Measurements from ENCODE around the gene CD164L2. TPM values are rescaled to one million over a fixed set of nuclear protein-coding genes. Genes with fewer than 3 reads are reported as not detected.
"Not testable (repeated sequence)": the region's sequence is repeated elsewhere in the genome, so short reads cannot be mapped to it uniquely, and the experiment has no call there.

Gene CD164L2
- total RNA-seq, 1 experiment from 2014 or later = not detected

- DNase-seq (ENCODE audit: low read depth in 1 of 2, low spot score in 2 of 2) = no peak
- Histone ChIP-seq H3K9me3 (replicated peaks) (no peaks in the 10 kb centered on the region), H3K4me1 (replicated peaks) (peaks cover 4% of the 10 kb centered on the region), H3K27me3 (replicated peaks) (no peaks in the 10 kb centered on the region), H3K27ac (no peak overlapping the region), H3K4me3 (no peak overlapping the region), H3K36me3 (peaks cover 93% of the 10 kb centered on the region)
Measured at GRCh38 chr1:27413004-27413403, 29.9 kb upstream of the CD164L2 start.

- DNase-seq (ENCODE audit: low read depth in 1 of 2, low spot score in 2 of 2) = no peak
- no peak overlapping the region for H3K27ac ChIP-seq
- peaks cover 93% of the 10 kb centered on the region for H3K36me3 ChIP-seq
- H3K4me3 ChIP-seq = no peak overlapping the region
- no peaks in the 10 kb centered on the region for H3K9me3 ChIP-seq (replicated peaks)
- no peaks in the 10 kb centered on the region; the same call in 1 of the 2 replicates for H3K4me1 ChIP-seq (replicated peaks)
- H3K27me3 ChIP-seq (replicated peaks) = no peaks in the 10 kb centered on the region
Measured at GRCh38 chr1:27412502-27412901, 29.4 kb upstream of the CD164L2 start.

- Histone ChIP-seq H3K4me1 (replicated peaks) (no peaks in the 10 kb centered on the region; the same call in 1 of the 2 replicates), H3K27ac (no peak overlapping the region), H3K36me3 (peaks cover 78% of the 10 kb centered on the region), H3K27me3 (replicated peaks) (no peaks in the 10 kb centered on the region), H3K4me3 (no peak overlapping the region), H3K9me3 (replicated peaks) (no peaks in the 10 kb centered on the region)
- DNase-seq (ENCODE audit: low read depth in 1 of 2, low spot score in 2 of 2) = no peak
Measured at GRCh38 chr1:27410709-27411108, 27.6 kb upstream of the CD164L2 start.

GRCh38 chr1:27409669-27410068 is 26.5 kb upstream of the CD164L2 start:
- Histone ChIP-seq H3K4me3 (no peak overlapping the region), H3K4me1 (replicated peaks) (no peaks in the 10 kb centered on the region; the same call in 1 of the 2 replicates)

GRCh38 chr1:27408151-27408550 is 25.0 kb upstream of the CD164L2 start:
- no peak for DNase-seq (ENCODE audit: low read depth in 1 of 2, low spot score in 2 of 2)
- Histone ChIP-seq H3K9me3 (replicated peaks) (no peaks in the 10 kb centered on the region), H3K4me1 (replicated peaks) (no peaks in the 10 kb centered on the region; the same call in 1 of the 2 replicates), H3K4me3 (no peak overlapping the region), H3K36me3 (peaks cover 52% of the 10 kb centered on the region), H3K27ac (no peak overlapping the region; the same call in 1 of the 2 replicates), H3K27me3 (replicated peaks) (no peaks in the 10 kb centered on the region)

More at GRCh38 chr1:27409669-27410068, 26.5 kb upstream of the CD164L2 start:
- DNase-seq (ENCODE audit: low read depth in 1 of 2, low spot score in 2 of 2) = no peak
- Histone ChIP-seq H3K27ac (no peak overlapping the region), H3K27me3 (replicated peaks) (no peaks in the 10 kb centered on the region), H3K9me3 (replicated peaks) (no peaks in the 10 kb centered on the region), H3K36me3 (peaks cover 68% of the 10 kb centered on the region)

- peaks cover 44% of the 10 kb centered on the region for H3K36me3 ChIP-seq
- not testable (repeated sequence) for H3K9me3 ChIP-seq (replicated peaks); H3K4me1 ChIP-seq (replicated peaks); H3K27ac ChIP-seq; H3K27me3 ChIP-seq (replicated peaks); H3K4me3 ChIP-seq; DNase-seq (ENCODE audit: low read depth in 1 of 2, low spot score in 2 of 2)
Measured at GRCh38 chr1:27406791-27407190, 23.7 kb upstream of the CD164L2 start.

- H3K27ac ChIP-seq = no peak overlapping the region
Measured at GRCh38 chr1:27406362-27406680, 23.2 kb upstream of the CD164L2 start.

GRCh38 chr1:27405598-27406361 is 22.6 kb upstream of the CD164L2 start:
- H3K27ac ChIP-seq; H3K4me3 ChIP-seq; H3K4me1 ChIP-seq (replicated peaks); H3K9me3 ChIP-seq (replicated peaks); DNase-seq (ENCODE audit: low read depth in 1 of 2, low spot score in 2 of 2); H3K27me3 ChIP-seq (replicated peaks): not testable (repeated sequence)
- peaks cover 34% of the 10 kb centered on the region for H3K36me3 ChIP-seq

More at GRCh38 chr1:27406362-27406680, 23.2 kb upstream of the CD164L2 start:
- peaks cover 7% of the 10 kb centered on the region for H3K4me1 ChIP-seq (replicated peaks)
- DNase-seq (ENCODE audit: low read depth in 1 of 2, low spot score in 2 of 2) = no peak
- H3K36me3 ChIP-seq = peaks cover 40% of the 10 kb centered on the region
- no peaks in the 10 kb centered on the region for H3K27me3 ChIP-seq (replicated peaks)
- H3K4me3 ChIP-seq = no peak overlapping the region
- no peaks in the 10 kb centered on the region for H3K9me3 ChIP-seq (replicated peaks)

GRCh38 chr1:27405074-27405473 is 21.9 kb upstream of the CD164L2 start:
- H3K4me3 ChIP-seq = no peak overlapping the region
- peaks cover 7% of the 10 kb centered on the region for H3K4me1 ChIP-seq (replicated peaks)
- H3K9me3 ChIP-seq (replicated peaks) = no peaks in the 10 kb centered on the region
- H3K36me3 ChIP-seq = peaks cover 27% of the 10 kb centered on the region
- no peaks in the 10 kb centered on the region for H3K27me3 ChIP-seq (replicated peaks)
- no peak for DNase-seq (ENCODE audit: low read depth in 1 of 2, low spot score in 2 of 2)
- no peak overlapping the region for H3K27ac ChIP-seq

- no peaks in the 10 kb centered on the region for H3K9me3 ChIP-seq (replicated peaks)
- no peak for DNase-seq (ENCODE audit: low read depth in 1 of 2, low spot score in 2 of 2)
- H3K4me1 ChIP-seq (replicated peaks) = peaks cover 7% of the 10 kb centered on the region
- no peak overlapping the region for H3K4me3 ChIP-seq
- no peaks in the 10 kb centered on the region for H3K27me3 ChIP-seq (replicated peaks)
- H3K27ac ChIP-seq = no peak overlapping the region
- H3K36me3 ChIP-seq = peaks cover 23% of the 10 kb centered on the region
Measured at GRCh38 chr1:27403931-27404330, 20.8 kb upstream of the CD164L2 start.

GRCh38 chr1:27403065-27403726 is 20.1 kb upstream of the CD164L2 start:
- H3K27ac ChIP-seq = no peak overlapping the region
- no peak for DNase-seq (ENCODE audit: low read depth in 1 of 2, low spot score in 2 of 2)
- H3K4me1 ChIP-seq (replicated peaks) = peaks cover 7% of the 10 kb centered on the region
- H3K36me3 ChIP-seq = peaks cover 15% of the 10 kb centered on the region
- no peak overlapping the region for H3K4me3 ChIP-seq
- H3K27me3 ChIP-seq (replicated peaks) = no peaks in the 10 kb centered on the region
- no peaks in the 10 kb centered on the region for H3K9me3 ChIP-seq (replicated peaks)

GRCh38 chr1:27402349-27402754 is 19.2 kb upstream of the CD164L2 start:
- no peaks in the 10 kb centered on the region for H3K27me3 ChIP-seq (replicated peaks)
- DNase-seq (ENCODE audit: low read depth in 1 of 2, low spot score in 2 of 2) = peak in 1 of 2 experiments; percentile 63
- peaks cover 7% of the 10 kb centered on the region for H3K4me1 ChIP-seq (replicated peaks)
- no peaks in the 10 kb centered on the region for H3K9me3 ChIP-seq (replicated peaks)
- no peak overlapping the region for H3K27ac ChIP-seq
- peaks cover 7% of the 10 kb centered on the region; the same call in 1 of the 2 replicates for H3K36me3 ChIP-seq
- no peak overlapping the region for H3K4me3 ChIP-seq

- H3K4me1 ChIP-seq (replicated peaks) = peaks cover 7% of the 10 kb centered on the region
- H3K36me3 ChIP-seq = peaks cover 6% of the 10 kb centered on the region; the same call in 1 of the 2 replicates
- no peaks in the 10 kb centered on the region for H3K27me3 ChIP-seq (replicated peaks)
- no peak overlapping the region for H3K4me3 ChIP-seq
- DNase-seq (ENCODE audit: low read depth in 1 of 2, low spot score in 2 of 2) = no peak
- no peak overlapping the region for H3K27ac ChIP-seq
- no peaks in the 10 kb centered on the region for H3K9me3 ChIP-seq (replicated peaks)
Measured at GRCh38 chr1:27400963-27401341, 17.8 kb upstream of the CD164L2 start.

Measured in SJSA1 (cell line).